Embryonic facial prominence (tissue), 1 donor: ENCODE data around the gene CCDC40.

Experiments used
- DNase-seq: peaks from one replicate; pipeline ENCODE4 v3.0.0-alpha.2; 2016; ENCODE audit errors: extremely low spot score

The CCDC40 gene

DNA sequence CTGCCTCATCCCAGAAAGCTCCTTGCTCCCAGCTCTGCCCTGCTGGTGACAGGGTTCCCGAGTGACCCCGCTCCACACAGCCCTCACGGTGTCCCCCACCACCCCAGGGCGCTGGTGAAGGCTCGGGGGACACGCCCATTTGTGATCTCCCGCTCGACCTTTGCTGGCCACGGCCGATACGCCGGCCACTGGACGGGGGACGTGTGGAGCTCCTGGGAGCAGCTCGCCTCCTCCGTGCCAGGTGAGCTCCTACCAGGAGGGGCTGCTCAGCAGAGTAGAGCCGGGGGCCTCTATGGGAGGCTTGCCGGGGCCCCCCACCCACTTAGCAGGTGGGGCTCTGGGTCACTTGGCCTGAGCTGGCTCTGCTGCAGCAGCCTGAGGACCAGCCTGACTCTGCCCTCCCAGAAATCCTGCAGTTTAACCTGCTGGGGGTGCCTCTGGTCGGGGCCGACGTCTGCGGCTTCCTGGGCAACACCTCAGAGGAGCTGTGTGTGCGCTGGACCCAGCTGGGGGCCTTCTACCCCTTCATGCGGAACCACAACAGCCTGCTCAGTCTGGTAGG is 76.1 kb downstream of the CCDC40 start:
- DNase-seq, result no peak

DNA sequence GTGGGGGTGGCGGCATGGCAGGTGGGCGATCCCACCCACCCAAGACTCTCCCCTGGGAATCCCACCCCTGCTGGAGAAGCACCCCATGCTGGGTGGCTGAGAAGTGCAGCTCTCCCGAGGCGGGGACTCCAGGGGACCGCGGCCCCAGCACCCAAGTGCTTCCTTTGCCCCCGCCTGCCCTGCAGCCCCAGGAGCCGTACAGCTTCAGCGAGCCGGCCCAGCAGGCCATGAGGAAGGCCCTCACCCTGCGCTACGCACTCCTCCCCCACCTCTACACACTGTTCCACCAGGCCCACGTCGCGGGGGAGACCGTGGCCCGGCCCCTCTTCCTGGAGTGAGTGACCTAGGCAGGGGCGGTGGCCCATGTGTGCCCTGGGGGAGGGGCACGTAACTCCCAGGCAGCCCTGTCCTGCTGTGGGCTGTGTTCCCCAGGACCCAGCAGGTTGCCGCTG is 76.6 kb downstream of the CCDC40 start:
- DNase-seq, result no peak

DNA sequence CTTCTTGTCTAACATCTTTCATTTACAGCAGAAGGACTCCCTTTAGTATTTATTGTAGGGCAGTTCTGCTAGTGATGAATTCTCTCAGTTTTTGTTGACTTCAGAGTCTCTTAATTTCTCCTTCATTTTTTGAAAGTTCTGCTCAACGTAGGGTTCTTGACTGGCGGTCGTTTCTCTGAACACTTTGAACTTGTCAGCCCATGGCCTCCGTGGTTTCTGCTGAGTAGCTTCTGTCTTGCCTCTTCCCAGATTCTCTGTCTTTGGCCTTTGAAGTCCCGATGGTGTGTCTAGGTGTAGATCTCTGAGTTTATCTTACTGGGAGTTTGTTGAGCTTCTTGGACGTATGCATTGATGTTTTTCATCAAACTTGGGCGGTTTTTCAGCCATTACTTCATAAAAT is 78.3 kb downstream of the CCDC40 start:
- no peak for DNase-seq

DNA sequence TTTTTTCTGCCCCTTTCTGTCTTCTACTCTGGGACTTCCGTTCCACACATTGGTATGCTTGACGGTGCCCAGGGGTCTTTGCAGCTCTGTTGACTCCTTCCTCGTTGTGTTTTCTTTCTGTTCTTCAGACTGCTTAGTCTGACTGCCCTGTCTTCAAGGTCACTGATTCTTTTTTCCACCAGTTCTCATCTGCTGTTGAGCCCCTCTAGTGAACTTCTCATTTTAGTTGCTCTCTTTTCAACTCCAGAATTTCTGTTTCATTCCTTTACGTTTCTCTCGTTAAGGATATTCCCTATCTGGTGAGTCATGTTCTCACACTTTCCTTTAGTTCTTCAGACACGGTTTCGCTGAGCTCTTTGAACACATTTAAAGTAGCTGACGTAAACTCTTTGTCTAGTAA is 78.7 kb downstream of the CCDC40 start:
- no peak for DNase-seq

DNA sequence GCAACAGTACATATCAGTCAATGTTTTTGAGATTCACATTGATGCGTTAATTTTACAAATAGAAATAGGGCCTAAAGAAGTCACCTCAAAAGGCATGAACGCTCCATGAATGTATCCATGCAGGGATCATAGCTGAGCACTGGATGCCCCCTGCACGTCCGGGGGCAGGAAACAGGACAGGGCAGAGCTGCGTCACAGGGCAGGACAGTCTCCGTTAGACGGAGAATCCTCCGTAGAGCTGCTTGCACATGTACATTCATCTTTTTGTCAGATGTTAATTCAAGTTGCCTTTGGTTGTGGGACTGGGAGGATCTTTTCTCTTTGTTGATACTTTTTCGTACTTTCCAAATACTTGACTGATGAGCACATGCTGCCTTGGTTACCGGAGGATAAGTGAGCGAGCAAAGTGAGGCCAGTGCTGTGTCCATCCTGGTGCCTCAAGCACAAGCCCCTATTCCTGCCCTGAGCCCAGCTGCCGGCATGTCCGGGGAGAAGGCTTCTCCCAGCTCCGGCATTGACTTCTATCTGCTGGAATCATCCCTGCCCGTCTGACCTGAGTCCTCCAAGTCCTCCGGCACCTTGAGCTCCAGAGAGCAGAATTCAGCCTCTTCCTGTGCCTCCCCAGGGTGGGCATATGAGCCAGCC is 80.0 kb downstream of the CCDC40 start:
- no peak for DNase-seq

DNA sequence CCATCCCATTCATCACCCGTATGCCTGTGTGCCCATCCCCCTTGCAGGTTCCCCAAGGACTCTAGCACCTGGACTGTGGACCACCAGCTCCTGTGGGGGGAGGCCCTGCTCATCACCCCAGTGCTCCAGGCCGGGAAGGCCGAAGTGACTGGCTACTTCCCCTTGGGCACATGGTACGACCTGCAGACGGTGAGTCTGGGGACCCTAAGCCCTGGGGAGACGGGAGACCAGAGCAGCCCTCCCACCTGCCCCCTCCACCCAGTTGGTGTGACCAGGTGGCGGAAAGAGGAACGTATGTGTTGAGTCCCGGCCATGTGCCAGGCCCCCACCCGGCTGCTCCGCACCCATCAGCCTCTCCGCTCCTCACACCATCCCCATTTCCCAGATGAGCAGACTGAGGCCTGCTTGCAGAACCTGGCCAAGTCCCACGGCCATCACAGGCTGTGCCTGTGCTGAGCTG is 80.5 kb downstream of the CCDC40 start:
- DNase-seq, result no peak

DNA sequence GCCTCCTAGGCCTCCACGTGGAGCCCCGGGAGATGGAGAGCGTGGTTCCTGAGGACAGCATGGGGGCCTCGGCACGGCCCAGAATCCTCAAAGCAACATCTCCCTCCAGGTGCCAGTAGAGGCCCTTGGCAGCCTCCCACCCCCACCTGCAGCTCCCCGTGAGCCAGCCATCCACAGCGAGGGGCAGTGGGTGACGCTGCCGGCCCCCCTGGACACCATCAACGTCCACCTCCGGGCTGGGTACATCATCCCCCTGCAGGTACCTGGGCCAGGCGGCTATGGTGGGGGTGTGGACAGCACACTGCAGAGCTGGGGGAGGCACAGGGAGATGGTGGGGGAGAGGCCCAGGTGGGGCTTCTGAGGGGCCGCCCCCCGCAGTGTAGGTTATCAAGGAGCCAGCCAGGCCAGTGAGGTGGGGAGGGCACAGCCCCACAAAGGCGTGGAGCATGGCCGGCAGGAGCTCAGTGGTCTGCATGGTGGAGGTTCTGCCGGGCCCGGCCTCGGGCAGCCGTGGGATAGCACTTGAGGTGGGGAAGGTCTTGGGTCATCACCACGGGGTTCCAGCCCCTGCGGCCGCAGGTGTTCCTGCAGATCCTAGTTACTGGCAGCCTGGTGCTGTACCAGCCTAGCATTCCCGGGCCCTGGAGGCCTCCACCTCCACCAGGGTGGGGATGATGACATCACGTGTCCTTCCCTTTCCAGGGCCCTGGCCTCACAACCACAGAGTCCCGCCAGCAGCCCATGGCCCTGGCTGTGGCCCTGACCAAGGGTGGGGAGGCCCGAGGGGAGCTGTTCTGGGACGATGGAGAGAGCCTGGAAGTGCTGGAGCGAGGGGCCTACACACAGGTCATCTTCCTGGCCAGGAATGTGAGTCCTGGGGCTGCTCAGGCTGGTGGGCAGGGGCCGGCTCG is 81.3 kb downstream of the CCDC40 start:
- no peak for DNase-seq

DNA sequence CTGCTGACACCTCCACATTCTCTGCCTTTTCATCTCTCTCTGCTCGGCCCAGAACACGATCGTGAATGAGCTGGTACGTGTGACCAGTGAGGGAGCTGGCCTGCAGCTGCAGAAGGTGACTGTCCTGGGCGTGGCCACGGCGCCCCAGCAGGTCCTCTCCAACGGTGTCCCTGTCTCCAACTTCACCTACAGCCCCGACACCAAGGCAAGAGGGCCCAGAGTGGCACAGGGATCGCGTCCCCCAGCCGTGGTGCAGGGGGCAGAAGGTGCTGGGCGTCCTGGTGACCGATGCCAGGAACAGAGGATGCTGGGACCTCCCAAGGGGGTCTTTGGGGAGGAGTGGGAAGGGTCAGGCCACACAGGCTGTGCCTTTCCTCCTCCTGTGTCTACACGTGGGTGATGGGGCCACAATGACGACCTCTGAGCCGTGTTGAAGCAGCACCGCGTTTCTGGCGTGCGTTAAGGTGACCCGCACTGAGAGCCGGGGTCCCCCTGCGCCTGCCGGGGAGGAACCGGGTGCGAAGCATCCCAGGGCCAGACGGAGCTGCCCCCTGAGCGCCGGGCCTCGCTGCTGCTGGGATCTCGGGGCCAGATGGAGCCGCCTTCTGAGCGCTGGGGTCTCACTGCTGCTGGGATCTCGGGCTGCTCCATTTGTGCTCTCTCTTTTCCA is 82.3 kb downstream of the CCDC40 start:
- DNase-seq, result no peak

DNA sequence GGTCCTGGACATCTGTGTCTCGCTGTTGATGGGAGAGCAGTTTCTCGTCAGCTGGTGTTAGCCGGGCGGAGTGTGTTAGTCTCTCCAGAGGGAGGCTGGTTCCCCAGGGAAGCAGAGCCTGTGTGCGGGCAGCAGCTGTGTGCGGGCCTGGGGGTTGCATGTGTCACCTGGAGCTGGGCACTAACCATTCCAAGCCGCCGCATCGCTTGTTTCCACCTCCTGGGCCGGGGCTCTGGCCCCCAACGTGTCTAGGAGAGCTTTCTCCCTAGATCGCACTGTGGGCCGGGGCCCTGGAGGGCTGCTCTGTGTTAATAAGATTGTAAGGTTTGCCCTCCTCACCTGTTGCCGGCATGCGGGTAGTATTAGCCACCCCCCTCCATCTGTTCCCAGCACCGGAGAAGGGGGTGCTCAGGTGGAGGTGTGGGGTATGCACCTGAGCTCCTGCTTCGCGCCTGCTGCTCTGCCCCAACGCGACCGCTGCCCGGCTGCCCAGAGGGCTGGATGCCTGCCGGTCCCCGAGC is 82.9 kb downstream of the CCDC40 start:
- DNase-seq, result no peak

DNA sequence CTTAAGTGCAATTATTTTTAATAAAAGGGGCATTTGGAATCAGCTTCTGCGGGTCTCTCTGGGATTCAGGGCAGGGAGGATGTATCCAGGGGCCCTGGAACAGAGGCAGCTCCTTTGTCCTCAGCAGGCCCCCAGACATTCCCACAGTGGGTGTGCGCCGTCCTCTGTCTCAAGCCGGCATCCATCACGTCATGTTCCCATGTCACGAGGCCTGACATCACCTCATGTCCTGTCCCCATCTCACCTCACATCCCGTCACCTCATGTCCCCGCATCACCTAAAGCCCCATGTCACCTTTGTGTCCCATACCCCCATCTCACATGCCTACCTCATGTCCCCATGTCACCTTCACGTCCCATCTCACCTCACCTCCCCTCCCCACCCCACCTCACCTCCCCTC is 83.4 kb downstream of the CCDC40 start:
- DNase-seq, result no peak

DNA sequence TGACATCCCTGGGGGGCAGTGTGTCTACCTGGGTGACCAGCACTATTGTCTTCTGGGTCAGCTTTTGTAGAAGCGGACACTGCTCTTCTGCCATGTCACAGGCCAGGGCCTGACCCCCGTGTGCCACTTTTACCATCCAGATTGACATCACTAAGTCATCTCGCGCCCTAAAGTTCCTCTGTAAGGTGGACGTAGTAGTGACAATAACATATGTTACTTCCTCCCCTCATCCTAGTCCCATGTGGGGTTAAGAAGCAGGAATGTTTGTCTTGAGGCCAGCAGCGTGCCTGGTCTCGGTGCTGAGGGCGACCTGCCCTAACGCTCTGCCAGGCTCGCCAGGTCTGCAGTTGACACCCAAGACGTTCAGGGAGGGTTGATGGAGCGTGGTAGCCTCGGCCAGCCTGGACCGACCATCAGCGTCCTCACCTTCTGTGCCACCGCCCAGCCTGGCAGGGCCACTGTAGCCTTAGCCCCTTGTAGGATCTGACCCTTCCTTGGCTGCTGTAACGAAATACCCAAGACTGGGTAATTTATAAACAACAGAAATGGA is 85.7 kb downstream of the CCDC40 start:
- no peak for DNase-seq

DNA sequence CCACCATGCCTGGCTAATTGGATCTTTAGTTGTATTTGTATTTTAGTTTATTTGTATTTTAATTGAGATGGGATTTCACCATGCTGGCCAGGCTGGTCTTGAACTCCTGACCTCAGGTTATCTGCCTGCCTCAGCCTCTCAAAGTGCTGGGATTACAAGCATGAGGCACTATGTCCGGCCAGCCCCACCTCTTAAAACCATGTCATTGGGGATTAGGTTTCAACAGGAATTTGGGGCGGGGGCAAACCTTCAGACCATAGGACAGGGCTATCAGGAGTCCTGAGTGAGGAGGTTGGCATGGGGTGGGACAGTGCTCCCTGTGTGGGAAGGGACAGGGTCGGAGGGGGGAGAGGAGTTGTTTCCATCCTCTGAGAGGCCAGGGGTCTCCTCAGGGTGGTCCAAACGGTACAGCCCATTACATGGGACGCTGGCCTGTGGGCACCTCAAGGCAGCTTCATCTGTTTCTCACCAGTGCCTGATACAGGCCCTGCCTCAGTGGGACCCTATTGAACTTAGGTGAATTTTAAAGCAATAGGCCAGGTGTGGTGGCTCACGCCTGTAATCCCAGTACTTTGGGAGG is 86.6 kb downstream of the CCDC40 start:
- DNase-seq, result no peak

DNA sequence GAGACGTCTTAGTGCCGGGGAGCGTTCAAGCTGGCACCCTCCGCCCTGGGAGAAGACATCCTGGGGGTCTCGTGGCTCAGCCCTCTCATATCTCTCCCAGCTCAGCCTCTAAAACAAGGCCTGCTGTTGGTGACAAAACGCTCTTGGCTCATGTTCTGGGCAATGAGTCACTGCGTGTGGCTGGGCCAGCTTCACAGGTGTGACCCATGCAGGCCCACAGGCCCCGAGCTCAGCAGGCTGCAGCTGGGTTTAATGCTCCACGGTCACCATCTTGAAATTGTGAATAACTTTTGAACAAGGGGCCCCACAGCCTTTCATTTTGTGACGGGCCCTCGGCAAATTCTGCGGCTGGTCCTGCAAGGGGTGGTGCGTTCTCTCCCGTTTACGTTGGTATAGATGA is 87.3 kb downstream of the CCDC40 start:
- no peak for DNase-seq

DNA sequence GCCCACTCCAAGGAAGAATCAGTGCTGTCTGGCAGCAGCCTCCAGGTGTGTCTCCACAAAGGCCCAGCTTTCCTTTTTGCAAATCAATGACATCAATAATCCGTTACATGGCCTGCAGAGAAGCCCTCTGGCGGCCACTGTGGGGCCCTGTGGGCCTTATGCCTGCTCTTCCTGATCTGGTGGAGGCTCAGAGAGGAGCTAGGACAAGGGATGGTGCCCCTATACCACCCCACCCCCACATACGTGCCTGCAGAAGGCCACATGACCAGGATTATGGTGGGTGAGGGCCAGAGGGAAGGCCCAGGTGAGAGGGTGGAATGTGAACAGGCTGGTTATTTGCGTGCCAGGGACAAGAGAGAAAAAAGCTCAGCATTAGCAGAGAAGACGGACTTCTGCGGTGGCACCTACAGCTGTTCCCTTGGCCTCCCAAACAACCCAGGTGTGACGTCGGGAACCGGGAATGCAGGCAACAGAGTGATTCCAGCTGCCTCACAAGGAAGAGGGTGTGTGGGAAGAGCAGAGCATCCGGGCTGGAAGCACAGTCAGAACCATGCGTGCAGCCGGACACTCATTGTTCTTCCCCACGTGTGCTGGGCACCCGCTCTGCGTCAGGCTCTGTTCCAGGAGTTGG is 88.0 kb downstream of the CCDC40 start:
- no peak for DNase-seq

DNA sequence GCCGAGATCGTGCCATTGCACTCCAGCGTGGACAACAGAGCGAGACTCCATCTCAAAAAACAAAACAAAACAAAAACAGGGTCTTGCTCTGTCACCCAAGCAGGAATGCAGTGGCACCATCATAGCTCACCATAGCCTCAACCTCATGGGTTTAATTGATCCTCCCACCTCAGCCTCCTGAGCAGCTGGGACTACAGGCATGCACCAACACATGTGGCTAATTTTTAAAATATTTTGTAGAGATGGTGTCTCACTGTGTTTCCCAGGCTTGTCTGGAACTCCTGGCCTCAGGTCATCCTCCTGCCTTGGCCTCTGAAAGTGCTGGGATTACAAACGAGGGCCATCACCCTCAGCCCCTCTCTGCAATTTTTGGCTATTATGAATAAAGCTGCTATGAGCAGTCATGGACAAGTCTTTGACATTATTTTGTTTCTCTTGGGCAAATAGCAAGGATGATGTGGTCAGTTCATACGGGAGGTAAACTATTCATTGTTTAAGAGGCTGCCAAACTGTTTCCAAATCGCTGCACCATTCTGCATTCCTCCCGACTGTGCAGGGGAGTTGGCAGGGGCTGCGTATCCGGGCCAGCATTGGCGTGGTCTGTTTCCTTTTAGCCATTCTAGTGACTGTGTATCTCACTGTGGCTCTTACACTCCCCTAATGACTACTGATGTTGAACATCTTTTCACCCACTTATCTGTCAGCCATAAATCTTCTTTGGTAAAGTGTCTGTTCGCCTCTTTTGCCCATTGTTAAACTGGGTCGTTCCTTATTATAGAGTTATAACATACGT is 89.4 kb downstream of the CCDC40 start:
- DNase-seq, result no peak

DNA sequence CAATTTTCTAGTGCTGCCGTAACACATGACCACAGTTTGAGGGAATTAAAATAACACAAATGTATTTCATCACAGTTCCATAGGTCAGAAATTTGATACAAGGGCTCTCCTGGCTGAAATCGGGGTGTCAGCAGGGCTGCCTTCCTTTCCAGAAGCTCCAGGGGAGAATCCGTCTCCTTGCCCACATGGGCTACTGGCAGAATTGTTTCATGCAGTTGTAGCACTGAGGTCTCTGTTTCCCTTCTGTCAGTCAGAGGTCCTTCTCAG is 89.9 kb downstream of the CCDC40 start:
- no peak for DNase-seq

DNA sequence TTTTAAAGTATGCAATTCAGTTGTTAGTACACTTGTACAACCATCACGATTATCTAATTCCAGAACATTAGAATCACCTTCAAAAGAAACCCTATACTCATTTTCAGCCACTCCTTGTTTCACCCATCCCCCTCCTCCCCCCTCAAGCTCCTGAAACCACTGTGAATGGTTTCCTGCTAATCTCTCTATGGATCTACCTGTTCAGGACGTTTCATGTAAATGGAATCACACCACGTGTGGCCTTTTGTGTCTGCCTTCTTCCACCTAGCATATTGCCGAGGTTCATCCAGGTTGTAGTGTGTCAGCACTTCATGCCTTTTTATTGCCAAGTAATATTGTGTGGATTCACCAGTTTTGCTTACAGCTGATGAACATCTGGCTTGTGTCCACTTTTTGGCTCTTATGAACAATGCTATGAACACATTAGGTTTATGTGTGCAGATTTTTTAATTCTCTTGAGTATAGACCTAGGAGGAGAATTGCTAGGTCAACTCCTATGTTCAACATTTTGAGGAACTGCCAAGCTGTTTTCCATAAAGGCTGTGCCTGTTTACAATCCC is 92.6 kb downstream of the CCDC40 start:
- DNase-seq, result no peak

DNA sequence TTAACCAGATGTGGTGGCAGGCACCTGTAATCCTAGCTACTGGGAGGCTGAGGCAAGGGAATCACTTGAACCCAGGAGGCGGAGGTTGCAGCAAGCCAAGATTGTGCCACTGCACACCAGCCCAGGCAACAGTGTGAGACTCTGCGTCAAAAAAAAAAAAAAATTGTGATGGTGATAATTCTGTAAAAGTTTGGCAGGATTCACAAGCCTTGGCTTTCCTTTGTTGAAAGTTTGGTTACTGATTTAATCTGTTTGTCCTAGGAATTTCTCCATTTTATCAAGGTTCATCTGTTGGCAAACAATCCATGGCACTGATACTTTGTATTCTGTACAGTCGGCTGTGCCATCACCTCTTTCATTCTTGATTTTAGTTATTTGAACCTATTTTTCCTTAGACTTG is 94.5 kb downstream of the CCDC40 start:
- no peak for DNase-seq

DNA sequence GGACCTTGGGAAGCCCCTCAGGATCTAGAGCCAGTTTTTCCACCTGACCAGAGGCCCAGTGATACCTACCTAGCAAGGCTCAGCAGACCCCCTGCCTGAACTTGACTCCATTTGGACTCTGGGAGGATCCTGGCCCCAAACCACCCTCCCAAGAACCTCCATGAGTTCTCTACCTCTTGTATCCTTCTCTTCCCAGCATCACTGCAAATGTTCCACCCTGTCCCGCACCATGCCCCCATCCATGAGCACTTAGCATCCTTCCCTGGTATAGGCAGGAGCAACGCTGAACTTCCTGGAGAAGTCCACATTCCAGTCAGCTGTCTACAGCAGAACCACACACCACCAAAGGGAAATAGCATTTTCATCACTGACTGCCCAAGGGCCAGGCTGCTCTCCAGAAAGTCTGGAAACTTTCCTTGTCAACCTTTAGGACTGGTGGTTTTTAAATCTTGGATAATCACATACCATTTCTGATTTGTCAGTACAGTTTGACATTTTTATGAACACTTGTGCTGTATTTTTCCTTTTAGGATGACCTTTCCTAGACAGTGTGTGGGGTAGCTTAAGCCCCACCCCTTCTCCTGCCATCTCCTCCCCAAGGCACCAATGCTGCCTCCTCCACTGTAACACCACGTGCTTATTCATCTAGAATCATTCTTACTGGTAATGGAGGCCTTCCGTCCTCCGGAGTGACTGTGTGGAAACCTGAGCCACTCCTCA is 96.6 kb downstream of the CCDC40 start:
- no peak for DNase-seq
